ENCODE results near the gene CRADD. TPM values are rescaled to one million over a fixed set of nuclear protein-coding genes. Genes with fewer than 3 reads are reported as not detected.

Gene CRADD
- total RNA-seq, 2 experiments from 2014 or later: 5.8 to 9.2 TPM

GRCh38 chr12:93804392-93805179 is 127.4 kb downstream of the CRADD start:
- Mint-ChIP-seq H3K9me3 (no peaks in the 10 kb centered on the region), H3K27ac (no peak overlapping the region), H3K4me3 (no peak overlapping the region), H3K27me3 (no peaks in the 10 kb centered on the region), H3K36me3 (ENCODE audit: low read depth) (peaks cover 8% of the 10 kb centered on the region), H3K4me1 (ENCODE audit: low read depth) (no peaks in the 10 kb centered on the region)
- H3K4me3 ChIP-seq (ENCODE audit: low read length): no peak overlapping the region
- H3K9me3 ChIP-seq (ENCODE audit: control insufficient read depth in 1 of 2, insufficient read depth in 1 of 2, low read length in 2 of 2): no peaks in the 10 kb centered on the region
- no peak overlapping the region for H3K27ac ChIP-seq (ENCODE audit: low read depth in 1 of 2, low read length in 2 of 2)
- H3K36me3 ChIP-seq (ENCODE audit: insufficient read depth, low read length): no peaks in the 10 kb centered on the region
- no peaks in the 10 kb centered on the region for H3K27me3 ChIP-seq (ENCODE audit: control insufficient read depth in 1 of 2, insufficient read depth in 2 of 2, low read length in 2 of 2)
- CTCF ChIA-PET: interaction anchor here (1.4 kb wide), 1 partner anchor 302 kb away, joined by 3 read pairs; no protein-coding TSS in a partner anchor
- no peaks in the 10 kb centered on the region for H3K4me1 ChIP-seq (ENCODE audit: insufficient read depth, low read length)
- no peak for DNase-seq
- ATAC-seq (ENCODE audit: poor library complexity): no peak
- POLR2A ChIA-PET: no interaction called here
- TF ChIP-seq CTCF (IDR thresholded peaks at IDR 0.05): no peak
- intact Hi-C loops (cut with DNase I, micrococcal nuclease): no loop called here

- no peaks in the 10 kb centered on the region for H3K9me3 Mint-ChIP-seq
- intact Hi-C loops (cut with DNase I, micrococcal nuclease): no loop called here
- no peak overlapping the region for H3K4me3 Mint-ChIP-seq
- no peaks in the 10 kb centered on the region for H3K4me1 Mint-ChIP-seq (ENCODE audit: low read depth)
- Histone ChIP-seq H3K4me3 (ENCODE audit: low read length) (no peak overlapping the region), H3K27ac (ENCODE audit: low read depth in 1 of 2, low read length in 2 of 2) (no peak overlapping the region), H3K27me3 (ENCODE audit: control insufficient read depth in 1 of 2, insufficient read depth in 2 of 2, low read length in 2 of 2) (no peaks in the 10 kb centered on the region), H3K9me3 (ENCODE audit: control insufficient read depth in 1 of 2, insufficient read depth in 1 of 2, low read length in 2 of 2) (no peaks in the 10 kb centered on the region), H3K4me1 (ENCODE audit: insufficient read depth, low read length) (no peaks in the 10 kb centered on the region), H3K36me3 (ENCODE audit: insufficient read depth, low read length) (no peaks in the 10 kb centered on the region)
- no peaks in the 10 kb centered on the region for H3K27me3 Mint-ChIP-seq
- ChIA-PET CTCF (interaction anchor here (1.0 to 1.4 kb wide), 2 partner anchors 21 to 303 kb away, joined by 3 to 5 read pairs; no protein-coding TSS in a partner anchor), POLR2A (no interaction called here)
- no peak overlapping the region for H3K27ac Mint-ChIP-seq
- peaks cover 4% of the 10 kb centered on the region for H3K36me3 Mint-ChIP-seq (ENCODE audit: low read depth)
- ATAC-seq (ENCODE audit: poor library complexity): no peak
- no peak for DNase-seq
- no peak for TF ChIP-seq CTCF (IDR thresholded peaks at IDR 0.05)
Observed at GRCh38 chr12:93805736-93806141, 128.6 kb downstream of the CRADD start.

GRCh38 chr12:93807354-93807753 is 130.2 kb downstream of the CRADD start:
- Mint-ChIP-seq H3K27me3 (no peaks in the 10 kb centered on the region), H3K4me3 (no peak overlapping the region), H3K4me1 (ENCODE audit: low read depth) (no peaks in the 10 kb centered on the region), H3K27ac (no peak overlapping the region), H3K9me3 (no peaks in the 10 kb centered on the region), H3K36me3 (ENCODE audit: low read depth) (peaks cover 4% of the 10 kb centered on the region)
- Histone ChIP-seq H3K9me3 (ENCODE audit: control insufficient read depth in 1 of 2, insufficient read depth in 1 of 2, low read length in 2 of 2) (no peaks in the 10 kb centered on the region), H3K4me1 (ENCODE audit: insufficient read depth, low read length) (no peaks in the 10 kb centered on the region), H3K4me3 (ENCODE audit: low read length) (no peak overlapping the region), H3K36me3 (ENCODE audit: insufficient read depth, low read length) (no peaks in the 10 kb centered on the region), H3K27ac (ENCODE audit: low read depth in 1 of 2, low read length in 2 of 2) (no peak overlapping the region), H3K27me3 (ENCODE audit: control insufficient read depth in 1 of 2, insufficient read depth in 2 of 2, low read length in 2 of 2) (no peaks in the 10 kb centered on the region)
- no peak for TF ChIP-seq CTCF (IDR thresholded peaks at IDR 0.05)
- intact Hi-C loops (cut with DNase I, micrococcal nuclease): no loop called here
- CTCF ChIA-PET: no interaction called here
- ATAC-seq (ENCODE audit: poor library complexity): no peak
- DNase-seq: no peak
- POLR2A ChIA-PET: no interaction called here

Data from CD4-positive, alpha-beta T cell (primary cell).